B cell (primary cell): Measurements from ENCODE around the gene EYA3. TPM values are rescaled to one million over a fixed set of nuclear protein-coding genes. Genes with fewer than 3 reads are reported as not detected.

Experiments used
- ATAC-seq: fragments of 200-7000 bp; cut with Tn5 transposase; one replicate; pipeline ENCODE4 v1.10.0; 2021; ENCODE audit warnings: low read depth, mild to moderate bottlenecking, moderate number of reproducible peaks, moderate library complexity
- CTCF ChIA-PET: fragments of 350-600 bp; sonication (Branson Sonifier 250); formaldehyde crosslinking; loops from one replicate; lab custom pipeline; 2021; ENCODE audit warnings: antibody characterized with exemption, inconsistent platforms; lab: Charles Lee
- POLR2A ChIA-PET: fragments of 350-600 bp; sonication (Branson Sonifier 250); formaldehyde crosslinking; loops from one replicate; lab custom pipeline; 2021; ENCODE audit warnings: antibody characterized with exemption; lab: Charles Lee
- DNase-seq: peaks from one replicate; pipeline ENCODE4 v3.0.0; 2013
- H2AFZ ChIP-seq: 2 replicates; pipeline ENCODE4 v1.6.1; 2012; ENCODE audit warnings: mild to moderate bottlenecking, low read depth, low read length; ENCODE audit not compliant: insufficient read depth, poor library complexity, severe bottlenecking
- H3K27ac ChIP-seq, 2 donors: 1 replicate in 1 of 2; 2 replicates in 1 of 2; pipeline ENCODE4 v1.5.1; 2012 to 2013; ENCODE audit warnings: low read length in 2 of 2, mild to moderate bottlenecking in 2 of 2, moderate library complexity in 1 of 2
- H3K27me3 ChIP-seq, 4 experiments: fragments of 200-600 bp in 1 of 4; sonication (generic) in 1 of 4; replicated peaks in 1 of 4; 1 replicate in 2 of 4; 2 replicates in 2 of 4; pipeline versions ENCODE4 v1.6.1 to v1.7.0; 2013 to 2016; ENCODE audit warnings: low read length in 3 of 4, mild to moderate bottlenecking in 2 of 4, mixed read lengths in 1 of 4, moderate library complexity in 1 of 4; ENCODE audit not compliant: insufficient read depth in 4 of 4, control insufficient read depth in 3 of 4; ENCODE audit errors: control extremely low read depth in 1 of 4
- H3K36me3 ChIP-seq, 2 experiments: replicated peaks in 1 of 2; 1 replicate in 1 of 2; 2 replicates in 1 of 2; pipeline versions ENCODE4 v1.6.1 to v1.7.1; 2013; ENCODE audit warnings: low read length in 1 of 2; ENCODE audit not compliant: insufficient read depth in 2 of 2, control insufficient read depth in 1 of 2; ENCODE audit errors: control extremely low read depth in 1 of 2, extremely low read depth in 1 of 2
- H3K4me1 ChIP-seq, 2 donors: fragments of 200-600 bp in 1 of 2; sonication (generic) in 1 of 2; 1 replicate in 1 of 2; 2 replicates in 1 of 2; pipeline versions ENCODE4 v1.5.1 to v1.6.1; 2013 to 2017; ENCODE audit warnings: low read length in 2 of 2; ENCODE audit not compliant: control insufficient read depth in 2 of 2, insufficient read depth in 2 of 2
- H3K4me2 ChIP-seq: replicated peaks from 2 replicates; pipeline ENCODE3; 2012; ENCODE audit warnings: mild to moderate bottlenecking, low read depth, low read length; ENCODE audit not compliant: poor library complexity, severe bottlenecking
- H3K4me3 ChIP-seq, 5 experiments: fragments of 200-600 bp in 1 of 5; sonication (generic) in 1 of 5; 1 replicate in 3 of 5; 2 replicates in 2 of 5; pipeline versions ENCODE4 v1.5.1 to v1.7.0; 2011 to 2016; ENCODE audit warnings: low read length in 4 of 5, mild to moderate bottlenecking in 4 of 5, low read depth in 2 of 5, control low read depth in 1 of 5, moderate library complexity in 1 of 5; ENCODE audit not compliant: insufficient read depth in 1 of 5; ENCODE audit errors: control extremely low read depth in 1 of 5, extremely low read depth in 1 of 5
- H3K79me2 ChIP-seq: fragments of 200-600 bp; sonication (generic); one replicate; pipeline ENCODE4 v1.6.0; 2016; ENCODE audit warnings: low read length; ENCODE audit not compliant: control insufficient read depth, insufficient read depth
- H3K9ac ChIP-seq: fragments of 200-600 bp; sonication (generic); 2 replicates; pipeline ENCODE4 v1.6.1; 2017; ENCODE audit warnings: mild to moderate bottlenecking, low read length, moderate library complexity
- H3K9me3 ChIP-seq, 3 donors: one replicate each; pipeline versions ENCODE4 v1.6.1 to v1.7.1; 2013; ENCODE audit warnings: low read length in 2 of 3; ENCODE audit not compliant: control insufficient read depth in 2 of 3, insufficient read depth in 1 of 3; ENCODE audit errors: control extremely low read depth in 1 of 3
- H4K20me1 ChIP-seq: 2 replicates; pipeline ENCODE4 v1.6.0; 2012; ENCODE audit warnings: mild to moderate bottlenecking, low read length; ENCODE audit not compliant: insufficient read depth, control insufficient read depth, poor library complexity, severe bottlenecking
- H3K27ac Mint-ChIP-seq: one replicate; pipeline ENCODE4 v1.8.0; 2021; ENCODE audit warnings: mixed read lengths
- H3K27me3 Mint-ChIP-seq: one replicate; pipeline ENCODE4 v1.8.0; 2021; ENCODE audit warnings: mixed read lengths
- H3K4me1 Mint-ChIP-seq: one replicate; pipeline ENCODE4 v1.8.0; 2021; ENCODE audit warnings: mixed read lengths
- H3K4me3 Mint-ChIP-seq: one replicate; pipeline ENCODE4 v1.8.0; 2021; ENCODE audit warnings: mixed read lengths
- H3K9me3 Mint-ChIP-seq: one replicate; pipeline ENCODE4 v1.8.0; 2022; ENCODE audit warnings: mixed read lengths; ENCODE audit not compliant: insufficient read depth
- EZH2 ChIP-seq: IDR thresholded peaks from 2 replicates; pipeline ENCODE4 v1.6.1; 2012; ENCODE audit warnings: borderline replicate concordance, low read depth, mild to moderate bottlenecking, moderate library complexity, low read length; ENCODE audit not compliant: insufficient read depth, poor library complexity, severe bottlenecking
- WGBS: methylation state at CpG from one replicate; pipeline ENCODE4 v1.1.5; 2013; ENCODE audit warnings: missing lambda C conversion rate; ENCODE audit not compliant: insufficient coverage; 5-methylcytosine and 5-hydroxymethylcytosine counted together
- intact Hi-C: fragments of 100-400 bp; cut with micrococcal nuclease; formaldehyde crosslinking; loops from one replicate; pipeline ENCODE4 v1.10.0; 2022
- polyA plus RNA-seq: library from polyadenylated mRNA; depleted of rRNA; stranded (reverse); fragments of >200 nt; gene quantifications from 2 replicates; pipeline ENCODE4 v1.2.3, GENCODE V29; 2012
- total RNA-seq, 2 donors: library from RNA; stranded (reverse); fragments of 120-200 nt in 1 of 2; gene quantifications; 1 replicate in 1 of 2; 2 replicates in 1 of 2; pipeline versions ENCODE4 v1.2.3 to v1.2.4, GENCODE V29; 2013 to 2022
- TF ChIP-seq, protein P1 (sequence below): fragments of 200-600 bp; IDR thresholded peaks from one replicate; pipeline ENCODE4 v1.8.0; 2022; ENCODE audit warnings: antibody characterized with exemption, mild to moderate bottlenecking

EYA3 gene
- total and polyA plus RNA-seq, 2 donors (not counting 1 experiment from before 2014, with no cell fraction given): 14.1 to 31.3 TPM

DNA sequence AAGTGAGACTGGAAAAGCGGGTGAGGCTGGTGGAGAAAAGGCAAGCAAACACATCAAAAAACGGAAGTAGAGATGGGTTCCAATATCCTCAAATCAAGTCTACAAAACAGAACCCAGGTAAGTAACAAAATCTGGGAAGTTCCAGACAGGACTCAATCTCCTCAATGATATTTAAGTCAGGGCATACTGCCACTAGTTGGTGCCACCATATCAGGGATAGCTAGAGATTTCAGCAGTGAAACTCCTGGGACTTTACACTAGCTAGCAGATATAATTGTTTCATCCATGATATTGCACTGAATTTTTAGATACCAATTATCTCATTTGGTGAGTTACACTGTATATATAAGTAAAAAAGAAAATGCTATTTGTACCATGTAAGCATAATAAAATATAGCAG is 52.0 kb downstream of the EYA3 start:
- no CpG with 5 or more reads among the region's 2 CpGs for WGBS
- H3K27me3 Mint-ChIP-seq: no peaks in the 10 kb centered on the region
- intact Hi-C loops: no loop called here
- Histone ChIP-seq H3K4me1 (no peaks in the 10 kb centered on the region), H3K9me3 (no peaks in the 10 kb centered on the region), H3K79me2 (peaks cover under 1% of the 10 kb centered on the region), H2AFZ (no peak overlapping the region), H3K27ac (no peak overlapping the region), H3K9ac (no peak overlapping the region), H3K36me3 (peaks cover 8 to 32% of the 10 kb centered on the region in 2 experiments), H3K27me3 (no peaks in the 10 kb centered on the region), H3K4me3 (no peak overlapping the region), H3K4me2 (no peak overlapping the region), H4K20me1 (no peaks in the 10 kb centered on the region)
- H3K4me1 Mint-ChIP-seq: peaks cover 3% of the 10 kb centered on the region
- H3K9me3 Mint-ChIP-seq: no peaks in the 10 kb centered on the region
- DNase-seq (no peak), ATAC-seq (no peak)
- no peak overlapping the region for H3K27ac Mint-ChIP-seq
- TF ChIP-seq, protein P1, sequence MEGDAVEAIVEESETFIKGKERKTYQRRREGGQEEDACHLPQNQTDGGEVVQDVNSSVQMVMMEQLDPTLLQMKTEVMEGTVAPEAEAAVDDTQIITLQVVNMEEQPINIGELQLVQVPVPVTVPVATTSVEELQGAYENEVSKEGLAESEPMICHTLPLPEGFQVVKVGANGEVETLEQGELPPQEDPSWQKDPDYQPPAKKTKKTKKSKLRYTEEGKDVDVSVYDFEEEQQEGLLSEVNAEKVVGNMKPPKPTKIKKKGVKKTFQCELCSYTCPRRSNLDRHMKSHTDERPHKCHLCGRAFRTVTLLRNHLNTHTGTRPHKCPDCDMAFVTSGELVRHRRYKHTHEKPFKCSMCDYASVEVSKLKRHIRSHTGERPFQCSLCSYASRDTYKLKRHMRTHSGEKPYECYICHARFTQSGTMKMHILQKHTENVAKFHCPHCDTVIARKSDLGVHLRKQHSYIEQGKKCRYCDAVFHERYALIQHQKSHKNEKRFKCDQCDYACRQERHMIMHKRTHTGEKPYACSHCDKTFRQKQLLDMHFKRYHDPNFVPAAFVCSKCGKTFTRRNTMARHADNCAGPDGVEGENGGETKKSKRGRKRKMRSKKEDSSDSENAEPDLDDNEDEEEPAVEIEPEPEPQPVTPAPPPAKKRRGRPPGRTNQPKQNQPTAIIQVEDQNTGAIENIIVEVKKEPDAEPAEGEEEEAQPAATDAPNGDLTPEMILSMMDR: no peak
- no peak for TF ChIP-seq EZH2
- H3K4me3 Mint-ChIP-seq: no peak overlapping the region
- ChIA-PET CTCF (interaction anchor here (1.1 to 1.8 kb wide), 2 partner anchors 52 to 173 kb away, joined by 5 to 11 read pairs; partner anchors contain the start of gene EYA3), POLR2A (no interaction called here)

DNA sequence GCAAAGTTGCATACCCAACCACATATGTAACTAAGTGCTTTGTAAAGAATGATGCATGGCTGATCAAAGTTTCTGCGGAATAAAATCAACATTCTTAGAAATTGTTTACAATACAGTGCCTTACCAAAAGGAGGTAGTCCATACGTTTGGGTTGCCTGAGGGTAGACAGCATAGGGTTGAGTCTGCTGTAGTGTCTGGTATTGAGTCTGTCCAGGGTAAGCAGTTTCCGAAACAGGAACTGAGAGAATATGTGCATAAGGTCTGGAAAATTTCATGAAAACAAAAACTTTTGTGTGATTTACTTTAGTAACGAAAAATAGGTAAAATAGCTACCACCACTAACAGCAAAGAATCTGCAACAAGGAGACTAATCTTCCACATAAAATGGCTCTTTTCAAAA is 53.0 kb downstream of the EYA3 start:
- no peak for ATAC-seq
- Histone ChIP-seq H3K9me3 (no peaks in the 10 kb centered on the region), H3K4me2 (no peak overlapping the region), H3K27me3 (no peaks in the 10 kb centered on the region), H3K27ac (no peak overlapping the region), H3K36me3 (peaks cover 11 to 29% of the 10 kb centered on the region in 2 experiments), H4K20me1 (no peaks in the 10 kb centered on the region), H2AFZ (no peak overlapping the region), H3K4me1 (no peaks in the 10 kb centered on the region), H3K4me3 (no peak overlapping the region), H3K79me2 (peaks cover 4% of the 10 kb centered on the region), H3K9ac (no peak overlapping the region)
- ChIA-PET POLR2A (no interaction called here), CTCF (interaction anchor here (0.7 kb wide), 1 partner anchor 174 kb away, joined by 3 read pairs; no protein-coding TSS in a partner anchor)
- H3K9me3 Mint-ChIP-seq: no peaks in the 10 kb centered on the region
- peaks cover 3% of the 10 kb centered on the region for H3K4me1 Mint-ChIP-seq
- no peak for DNase-seq
- no peaks in the 10 kb centered on the region for H3K27me3 Mint-ChIP-seq
- no peak overlapping the region for H3K4me3 Mint-ChIP-seq
- H3K27ac Mint-ChIP-seq: peak overlapping the region; percentile 21
- WGBS: 67% methylated on average over 1 of the region's 4 CpGs
- TF ChIP-seq EZH2: no peak
- TF ChIP-seq, protein P1: no peak
- intact Hi-C loops: no loop called here
